GM23248 (cell line): Measurements from ENCODE around the gene CHERP. TPM values are rescaled to one million over a fixed set of nuclear protein-coding genes. Genes with fewer than 3 reads are reported as not detected.
"Not testable (repeated sequence)": the region's sequence is repeated elsewhere in the genome, so short reads cannot be mapped to it uniquely, and the experiment has no call there.

Experiments
- DNase-seq: peaks from one replicate; pipeline ENCODE4 v3.0.0-alpha.2; 2015
- H2AFZ ChIP-seq: fragments of 200-600 bp; sonication (generic); 2 replicates; pipeline ENCODE4 v1.6.1; 2016; ENCODE audit warnings: antibody characterized with exemption
- H3F3A ChIP-seq: fragments of 200-600 bp; sonication (generic); 2 replicates; pipeline ENCODE4 v1.6.1; 2016; ENCODE audit warnings: mild to moderate bottlenecking, antibody characterized with exemption, mixed run types; ENCODE audit not compliant: insufficient read depth
- H3K27ac ChIP-seq: fragments of 200-600 bp; sonication (generic); 2 replicates; pipeline ENCODE4 v1.5.1; 2016; ENCODE audit warnings: mild to moderate bottlenecking
- H3K27me3 ChIP-seq: fragments of 200-600 bp; sonication (generic); replicated peaks from 2 replicates; pipeline ENCODE4 v1.6.1; 2016; ENCODE audit warnings: mild to moderate bottlenecking; ENCODE audit not compliant: insufficient read depth
- H3K36me3 ChIP-seq: fragments of 200-600 bp; sonication (generic); 2 replicates; pipeline ENCODE4 v1.6.1; 2016; ENCODE audit warnings: low read depth, mild to moderate bottlenecking
- H3K4me1 ChIP-seq: fragments of 200-600 bp; sonication (generic); 2 replicates; pipeline ENCODE4 v1.6.1; 2016; ENCODE audit warnings: mild to moderate bottlenecking; ENCODE audit not compliant: insufficient read depth
- H3K4me2 ChIP-seq: fragments of 200-600 bp; sonication (generic); one replicate; pipeline ENCODE4 v1.6.1; 2016; ENCODE audit warnings: mild to moderate bottlenecking; ENCODE audit not compliant: unreplicated experiment
- H3K4me3 ChIP-seq: fragments of 200-600 bp; sonication (generic); 2 replicates; pipeline ENCODE4 v1.5.1; 2016; ENCODE audit warnings: mild to moderate bottlenecking
- H3K79me2 ChIP-seq: fragments of 200-600 bp; sonication (generic); 2 replicates; pipeline ENCODE4 v1.6.1; 2016; ENCODE audit warnings: mild to moderate bottlenecking; ENCODE audit not compliant: insufficient read depth
- H3K9ac ChIP-seq: fragments of 200-600 bp; sonication (generic); 2 replicates; pipeline ENCODE4 v1.6.1; 2016; ENCODE audit warnings: mild to moderate bottlenecking
- H3K9me2 ChIP-seq: fragments of 200-600 bp; sonication (generic); 2 replicates; pipeline ENCODE4 v1.6.1; 2016; ENCODE audit warnings: mixed run types, mild to moderate bottlenecking, moderate library complexity; ENCODE audit not compliant: insufficient read depth
- H3K9me3 ChIP-seq: fragments of 200-600 bp; sonication (generic); one replicate; pipeline ENCODE4 v1.6.1; 2017; ENCODE audit warnings: low read depth
- H4K20me1 ChIP-seq: fragments of 200-600 bp; sonication (generic); 2 replicates; pipeline ENCODE4 v1.6.0; 2016; ENCODE audit not compliant: insufficient read depth
- EZH2 ChIP-seq: fragments of 200-600 bp; sonication (generic); IDR thresholded peaks from 2 replicates; pipeline ENCODE4 v1.6.1; 2018; ENCODE audit warnings: antibody characterized with exemption, mild to moderate bottlenecking; ENCODE audit not compliant: insufficient read depth, poor library complexity, severe bottlenecking
- EZH2phosphoT487 ChIP-seq: fragments of 200-600 bp; sonication (generic); IDR thresholded peaks from 2 replicates; pipeline ENCODE4 v1.6.1; 2018; ENCODE audit warnings: antibody characterized with exemption, moderate library complexity, mild to moderate bottlenecking, low read depth; ENCODE audit not compliant: insufficient read depth
- WGBS, 2 experiments: methylation state at CpG; one replicate each; pipeline ENCODE4 v1.1.6; 2015 to 2017; ENCODE audit warnings: low lambda C conversion rate in 2 of 2, low coverage in 1 of 2; ENCODE audit errors: missing lambda C conversion rate in 2 of 2; 5-methylcytosine and 5-hydroxymethylcytosine counted together
- in situ Hi-C: fragments of 300-500 bp; cut with MboI; formaldehyde crosslinking; loops from 2 replicates; pipeline ENCODE4 v1.15.0; 2020
- polyA plus RNA-seq: library from polyadenylated mRNA; unstranded; fragments of >200 nt; fragmentation: Nextera tagmentation; extraction: Ambion mirVana; gene quantifications from 2 replicates; pipeline ENCODE4 v1.2.1, GENCODE V29; 2016
- total RNA-seq: library from RNA; depleted of rRNA; stranded (reverse); fragments of >200 nt; shearing (Covaris generic); gene quantifications from 2 replicates; pipeline ENCODE4 v1.2.3, GENCODE V29; 2014

CHERP gene
- total and polyA plus RNA-seq, 2 experiments from 2014 or later: 1.4 to 16.8 TPM

DNA sequence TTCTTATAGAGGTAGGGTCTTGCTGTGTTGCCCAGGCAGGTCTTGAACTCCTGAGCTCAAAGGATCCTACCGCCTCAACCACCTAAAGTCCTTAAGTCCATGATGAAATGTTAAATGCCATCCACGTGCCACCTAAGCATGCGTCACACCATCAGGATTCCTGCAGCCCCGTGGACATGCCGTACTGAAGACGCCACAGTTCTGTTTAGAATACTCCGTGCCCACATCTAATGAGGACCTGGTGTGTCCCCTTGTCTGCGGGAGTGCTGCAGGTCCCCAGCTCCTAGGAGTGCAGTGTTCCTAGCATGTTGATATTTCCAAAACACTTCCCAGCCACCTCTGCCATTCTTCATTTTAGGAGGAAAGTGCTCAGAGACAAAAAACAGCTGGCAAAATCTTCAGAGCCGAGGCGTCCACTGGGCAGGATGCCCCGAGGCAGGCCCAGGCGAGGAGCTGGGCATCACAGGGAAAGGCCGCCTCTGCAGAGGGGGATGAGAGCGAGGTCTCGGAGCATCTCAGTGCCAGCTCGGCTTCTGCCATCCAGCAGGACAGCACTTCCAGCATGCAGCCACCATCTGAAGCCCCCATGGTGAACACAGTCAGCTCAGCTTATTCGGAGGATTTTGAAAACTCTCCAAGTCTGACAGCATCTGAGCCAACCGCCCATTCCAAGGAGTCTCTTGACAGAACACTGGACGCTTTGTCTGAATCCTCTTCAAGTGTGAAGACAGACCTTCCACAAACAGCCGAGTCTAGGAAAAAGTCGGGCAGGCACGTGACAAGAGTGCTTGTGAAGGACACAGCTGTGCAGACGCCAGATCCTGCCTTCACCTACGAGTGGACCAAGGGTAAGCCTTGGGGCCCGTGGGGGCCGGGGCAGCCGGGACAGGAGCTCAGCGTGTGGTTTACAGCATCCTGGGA lies 32.8 kb downstream of the CHERP start:
- TF ChIP-seq EZH2phosphoT487 (no peak), EZH2 (no peak)
- Histone ChIP-seq H3F3A (no peaks in the 10 kb centered on the region), H3K36me3 (no peaks in the 10 kb centered on the region), H3K9me3 (no peaks in the 10 kb centered on the region), H3K4me3 (no peak overlapping the region), H3K27ac (no peak overlapping the region), H2AFZ (no peak overlapping the region), H4K20me1 (no peaks in the 10 kb centered on the region), H3K9me2 (no peaks in the 10 kb centered on the region), H3K9ac (no peak overlapping the region), H3K4me1 (peaks cover 5% of the 10 kb centered on the region; the same call in 1 of the 2 replicates), H3K4me2 (no peak overlapping the region), H3K27me3 (no peaks in the 10 kb centered on the region), H3K79me2 (no peaks in the 10 kb centered on the region)
- DNase-seq: no peak
- in situ Hi-C loops: no loop called here
- WGBS, 2 experiments: 77% methylated on average over 28 of the region's 28 CpGs

DNA sequence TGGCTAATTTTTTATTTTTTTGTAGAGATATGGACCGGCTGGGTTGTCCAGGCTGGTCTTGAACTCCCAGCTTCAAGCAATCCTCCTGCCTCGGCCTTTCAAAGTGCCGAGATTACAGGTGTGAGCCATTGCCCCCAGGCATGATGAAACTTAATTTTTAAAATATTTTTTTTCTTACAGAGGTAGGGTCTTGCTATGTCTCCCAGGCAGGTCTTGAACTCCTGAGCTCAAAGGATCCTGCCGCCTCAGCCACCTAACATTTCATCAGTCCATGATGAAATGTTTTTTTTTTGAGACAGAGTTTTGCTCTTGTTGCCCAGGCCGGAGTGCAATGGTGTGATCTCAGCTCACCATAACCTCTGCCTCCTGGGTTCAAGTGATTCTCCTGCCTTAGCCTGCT lies 33.7 kb downstream of the CHERP start:
- DNase-seq: no peak
- Histone ChIP-seq H3K36me3 (no peaks in the 10 kb centered on the region), H3K79me2 (no peaks in the 10 kb centered on the region), H3K4me3 (no peak overlapping the region), H3K4me1 (peaks cover 5% of the 10 kb centered on the region; the same call in 1 of the 2 replicates), H3K9ac (no peak overlapping the region), H3K27ac (no peak overlapping the region), H3F3A (no peaks in the 10 kb centered on the region), H3K4me2 (no peak overlapping the region), H3K9me2 (no peaks in the 10 kb centered on the region), H3K9me3 (no peaks in the 10 kb centered on the region), H4K20me1 (no peaks in the 10 kb centered on the region), H3K27me3 (no peaks in the 10 kb centered on the region), H2AFZ (no peak overlapping the region)
- no peak for TF ChIP-seq EZH2phosphoT487
- TF ChIP-seq EZH2: no peak
- 89 to 96% methylated on average over 5 of the region's 5 CpGs for WGBS, 2 experiments
- in situ Hi-C loops: no loop called here

DNA sequence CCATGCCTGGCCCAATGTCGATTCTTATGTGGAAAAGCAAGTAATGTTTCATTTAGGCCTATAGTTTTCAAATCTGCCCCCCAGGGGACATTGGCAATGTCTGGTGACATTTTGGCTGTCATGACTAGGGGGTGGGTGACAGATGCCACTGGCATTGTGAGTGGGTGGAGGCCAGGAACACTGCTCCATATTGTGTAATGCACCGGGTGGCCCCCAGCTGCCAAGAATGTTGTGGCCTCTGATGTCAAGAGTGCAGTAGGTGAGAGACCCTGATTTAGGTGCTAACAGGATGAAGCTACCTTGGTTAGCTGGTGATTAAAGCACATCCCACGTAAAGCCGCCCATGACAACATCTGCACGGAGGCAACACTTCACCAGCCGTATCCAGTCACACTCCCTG lies 35.3 kb downstream of the CHERP start:
- no peaks in the 10 kb centered on the region for H3K36me3 ChIP-seq
- WGBS, 2 experiments: 75 to 83% methylated on average over 6 of the region's 6 CpGs
- no peak for TF ChIP-seq EZH2
- no peak for TF ChIP-seq EZH2phosphoT487

DNA sequence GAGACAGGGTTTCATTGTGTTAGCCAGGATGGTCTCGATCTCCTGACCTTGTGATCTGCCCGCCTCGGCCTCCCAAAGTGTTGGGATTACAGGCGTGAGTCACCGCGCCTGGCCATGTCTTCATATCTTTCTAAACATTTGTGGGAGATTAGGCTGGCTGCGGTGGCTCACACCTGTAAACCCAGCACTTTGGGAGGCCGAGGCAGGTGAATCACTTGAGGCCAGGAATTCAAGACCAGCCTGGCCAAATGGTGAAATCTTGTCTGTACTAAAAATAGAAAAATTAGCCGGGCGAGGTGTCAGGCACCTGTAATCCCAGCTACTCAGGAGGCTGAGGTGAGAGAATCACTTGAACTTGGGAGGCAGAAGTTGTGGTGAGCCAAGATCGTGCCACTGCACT lies 36.1 kb downstream of the CHERP start:
- H4K20me1 ChIP-seq, H3K27ac ChIP-seq, H3K9me3 ChIP-seq, DNase-seq, H3K27me3 ChIP-seq, H3F3A ChIP-seq, H3K4me2 ChIP-seq, H3K4me3 ChIP-seq, in situ Hi-C loops, H3K79me2 ChIP-seq, H3K36me3 ChIP-seq, H3K9me2 ChIP-seq, H3K9ac ChIP-seq, H3K4me1 ChIP-seq, H2AFZ ChIP-seq: not testable (repeated sequence)
- 94 to 95% methylated on average over 9 to 11 of the region's 11 CpGs for WGBS, 2 experiments

More for the DNA sequence above, 35.3 kb downstream of the CHERP start:
- in situ Hi-C loops: no loop called here
- Histone ChIP-seq H3K9me2 (no peaks in the 10 kb centered on the region), H3K27ac (no peak overlapping the region), H3K4me3 (no peak overlapping the region), H2AFZ (no peak overlapping the region), H3K79me2 (no peaks in the 10 kb centered on the region), H3K9me3 (no peaks in the 10 kb centered on the region), H3K4me1 (peaks cover 5% of the 10 kb centered on the region; the same call in 1 of the 2 replicates), H3K4me2 (no peak overlapping the region), H3K27me3 (no peaks in the 10 kb centered on the region), H3K9ac (no peak overlapping the region), H3F3A (no peaks in the 10 kb centered on the region), H4K20me1 (no peaks in the 10 kb centered on the region)
- peak; percentile 30 for DNase-seq
